ENCODE measurements around the gene KSR2.

KSR2 gene

GRCh38 chr12:117484901-117485300 is 483.9 kb downstream of the KSR2 start:
- DNase-seq: no peak

GRCh38 chr12:117483501-117483900 is 485.3 kb downstream of the KSR2 start:
- DNase-seq: no peak

- no peak for DNase-seq
Observed at GRCh38 chr12:117481470-117481869, 487.3 kb downstream of the KSR2 start.

GRCh38 chr12:117476341-117476740 is 492.4 kb downstream of the KSR2 start:
- DNase-seq: no peak

GRCh38 chr12:117473856-117474255 is 494.9 kb downstream of the KSR2 start:
- DNase-seq: no peak

- DNase-seq: peak in 1 of 2 experiments; percentile 32
Observed at GRCh38 chr12:117472983-117473382, 495.8 kb downstream of the KSR2 start.

- DNase-seq: peak in 1 of 2 experiments; percentile 15
Observed at GRCh38 chr12:117470804-117471203, 498.0 kb downstream of the KSR2 start.

- no peak for DNase-seq
Observed at GRCh38 chr12:117469883-117470483, 498.8 kb downstream of the KSR2 start.

- DNase-seq: no peak
Observed at GRCh38 chr12:117468016-117468415, 500.8 kb downstream of the KSR2 start.

GRCh38 chr12:117467588-117467987 is 501.2 kb downstream of the KSR2 start:
- DNase-seq: no peak

- DNase-seq: no peak
Observed at GRCh38 chr12:117466677-117467362, 502.0 kb downstream of the KSR2 start.

GRCh38 chr12:117461732-117462131 is 507.1 kb downstream of the KSR2 start:
- no peak for DNase-seq

GRCh38 chr12:117459229-117459628 is 509.6 kb downstream of the KSR2 start:
- DNase-seq: no peak

- DNase-seq: no peak
Observed at GRCh38 chr12:117457189-117457588, 511.6 kb downstream of the KSR2 start.

GRCh38 chr12:117456076-117456475 is 512.7 kb downstream of the KSR2 start:
- DNase-seq: no peak

- no peak for DNase-seq
Observed at GRCh38 chr12:117453961-117454360, 514.8 kb downstream of the KSR2 start.

GRCh38 chr12:117452112-117452511 is 516.7 kb downstream of the KSR2 start:
- no peak for DNase-seq

- DNase-seq: peak in 1 of 2 experiments; percentile 6
Observed at GRCh38 chr12:117450209-117450608, 518.6 kb downstream of the KSR2 start.

GRCh38 chr12:117447665-117448366 is 521.0 kb downstream of the KSR2 start:
- DNase-seq: peak; percentile 77 to 82

GRCh38 chr12:117444781-117445180 is 524.0 kb downstream of the KSR2 start:
- DNase-seq: no peak

GRCh38 chr12:117441751-117442150 is 527.0 kb downstream of the KSR2 start:
- DNase-seq: peak in 1 of 2 experiments; percentile 8

- no peak for DNase-seq
Observed at GRCh38 chr12:117440384-117440783, 528.4 kb downstream of the KSR2 start.

- DNase-seq: no peak
Observed at GRCh38 chr12:117439531-117440001, 529.2 kb downstream of the KSR2 start.

GRCh38 chr12:117438809-117439208 is 530.0 kb downstream of the KSR2 start:
- no peak for DNase-seq
